ENCODE data around the gene HTR3B.

Gene HTR3B

GRCh38 chr11:113984781-113985180, 80.2 kb downstream of the HTR3B start:
- Histone ChIP-seq H3K4me3 (IDR thresholded peaks at IDR 0.05; ENCODE audit: insufficient read depth, low read depth, low read length) (no peak overlapping the region), H3K4me1 (ENCODE audit: low read depth, poor library complexity, severe bottlenecking) (no peaks in the 10 kb centered on the region), H4K20me1 (ENCODE audit: insufficient read depth) (no peaks in the 10 kb centered on the region), H3K4me2 (no peak overlapping the region), H3K79me2 (ENCODE audit: insufficient read depth, low read depth) (no peaks in the 10 kb centered on the region), H3K36me3 (ENCODE audit: insufficient read depth) (no peaks in the 10 kb centered on the region), H3K27ac (no peak overlapping the region), H3K27me3 (ENCODE audit: insufficient read depth, low read depth) (no peaks in the 10 kb centered on the region), H2AFZ (ENCODE audit: low read depth) (no peak overlapping the region), H3K9ac (no peak overlapping the region)
- TF ChIP-seq CTCF (conservative IDR thresholded peaks at IDR 0.05; ENCODE audit: low read depth, low read length), result no peak

GRCh38 chr11:113985906-113986305, 81.3 kb downstream of the HTR3B start:
- TF ChIP-seq CTCF (conservative IDR thresholded peaks at IDR 0.05; ENCODE audit: low read depth, low read length), result no peak

GRCh38 chr11:113986351-113987140, 82.0 kb downstream of the HTR3B start:
- Histone ChIP-seq H4K20me1 (ENCODE audit: insufficient read depth) (no peaks in the 10 kb centered on the region), H3K27ac (no peak overlapping the region), H3K9ac (no peak overlapping the region), H2AFZ (ENCODE audit: low read depth) (no peak overlapping the region), H3K4me1 (ENCODE audit: low read depth, poor library complexity, severe bottlenecking) (no peaks in the 10 kb centered on the region), H3K4me2 (no peak overlapping the region), H3K36me3 (ENCODE audit: insufficient read depth) (no peaks in the 10 kb centered on the region), H3K27me3 (ENCODE audit: insufficient read depth, low read depth) (no peaks in the 10 kb centered on the region), H3K79me2 (ENCODE audit: insufficient read depth, low read depth) (no peaks in the 10 kb centered on the region), H3K4me3 (IDR thresholded peaks at IDR 0.05; ENCODE audit: insufficient read depth, low read depth, low read length) (no peak overlapping the region)
- TF ChIP-seq CTCF (conservative IDR thresholded peaks at IDR 0.05; ENCODE audit: low read depth, low read length), result no peak

More at GRCh38 chr11:113985906-113986305, 81.3 kb downstream of the HTR3B start:
- Histone ChIP-seq H3K36me3 (ENCODE audit: insufficient read depth) (no peaks in the 10 kb centered on the region), H3K9ac (no peak overlapping the region), H2AFZ (ENCODE audit: low read depth) (no peak overlapping the region), H3K79me2 (ENCODE audit: insufficient read depth, low read depth) (no peaks in the 10 kb centered on the region), H4K20me1 (ENCODE audit: insufficient read depth) (no peaks in the 10 kb centered on the region), H3K4me3 (IDR thresholded peaks at IDR 0.05; ENCODE audit: insufficient read depth, low read depth, low read length) (no peak overlapping the region), H3K4me1 (ENCODE audit: low read depth, poor library complexity, severe bottlenecking) (no peaks in the 10 kb centered on the region), H3K27ac (no peak overlapping the region), H3K27me3 (ENCODE audit: insufficient read depth, low read depth) (no peaks in the 10 kb centered on the region), H3K4me2 (no peak overlapping the region)

- H2AFZ ChIP-seq (ENCODE audit: low read depth), result no peak overlapping the region
- H3K4me1 ChIP-seq (ENCODE audit: low read depth, poor library complexity, severe bottlenecking), result no peaks in the 10 kb centered on the region
- no peak overlapping the region for H3K27ac ChIP-seq
- no peak overlapping the region for H3K4me2 ChIP-seq
- H4K20me1 ChIP-seq (ENCODE audit: insufficient read depth), result no peaks in the 10 kb centered on the region
- no peaks in the 10 kb centered on the region for H3K36me3 ChIP-seq (ENCODE audit: insufficient read depth)
- H3K27me3 ChIP-seq (ENCODE audit: insufficient read depth, low read depth), result no peaks in the 10 kb centered on the region
- no peak for TF ChIP-seq CTCF (conservative IDR thresholded peaks at IDR 0.05; ENCODE audit: low read depth, low read length)
- H3K4me3 ChIP-seq (IDR thresholded peaks at IDR 0.05; ENCODE audit: insufficient read depth, low read depth, low read length), result no peak overlapping the region
- no peaks in the 10 kb centered on the region for H3K79me2 ChIP-seq (ENCODE audit: insufficient read depth, low read depth)
- H3K9ac ChIP-seq, result no peak overlapping the region
These were observed 84.8 kb downstream of the HTR3B start for GRCh38 chr11:113989381-113989780.
